Mucosa of descending colon (tissue), 3 donors: Measurements from ENCODE around the gene FAM180A. TPM values are rescaled to one million over a fixed set of nuclear protein-coding genes. Genes with fewer than 3 reads are reported as not detected.

Source experiments
- ATAC-seq: fragments of 200-7000 bp; cut with Tn5 transposase; one replicate; pipeline ENCODE4 v1.9.1; 2020; ENCODE audit warnings: mild to moderate bottlenecking, moderate library complexity
- DNase-seq, 3 donors: peaks; one replicate each; pipeline ENCODE4 v3.0.0-alpha.2; 2020
- H3K36me3 ChIP-seq: fragments of 200-600 bp; one replicate; pipeline ENCODE4 v1.8.0; 2021; ENCODE audit warnings: low read depth, mild to moderate bottlenecking
- H3K4me1 ChIP-seq: fragments of 200-600 bp; one replicate; pipeline ENCODE4 v1.8.0; 2021; ENCODE audit warnings: low read depth, mild to moderate bottlenecking
- H3K4me3 ChIP-seq: fragments of 200-600 bp; one replicate; pipeline ENCODE4 v1.8.0; 2021; ENCODE audit warnings: mild to moderate bottlenecking
- H3K9me3 ChIP-seq: fragments of 200-600 bp; one replicate; pipeline ENCODE4 v1.8.0; 2021; ENCODE audit warnings: mild to moderate bottlenecking
- intact Hi-C, 2 donors: fragments of 100-400 bp; cut with DNase I in 1 of 2; cut with micrococcal nuclease in 1 of 2; formaldehyde crosslinking; loops; one replicate each; pipeline versions ENCODE4 v1.11.0 to v1.11.1; 2022; cut with DNase I, micrococcal nuclease
- total RNA-seq, 3 donors: library from RNA; stranded (reverse); fragmentation: NEBNext Ultra II Directional in 2 of 3; extraction: Animal tissue kit (Norgen Biotek cat#: 25700) in 2 of 3; gene quantifications; one replicate each; pipeline versions ENCODE4 v1.2.1 to v1.2.4, GENCODE V29; 2021 to 2023
- TF ChIP-seq, protein P1 (sequence below): fragments of 200-600 bp; IDR thresholded peaks from one replicate; pipeline ENCODE4 v1.8.0; 2022; ENCODE audit warnings: antibody characterized with exemption, mild to moderate bottlenecking
- donor health status: DM: no; HTN: no; CAD: no; lungs with moderate emphysema.
- donor health status: DM: no; HTN: no; CAD: no.
- donor health status: DM: no; HTN: yes; CAD: no.

FAM180A gene
- total RNA-seq, 3 donors from 2014 or later: 0.26 to 3.5 (median 1.3) TPM

DNA sequence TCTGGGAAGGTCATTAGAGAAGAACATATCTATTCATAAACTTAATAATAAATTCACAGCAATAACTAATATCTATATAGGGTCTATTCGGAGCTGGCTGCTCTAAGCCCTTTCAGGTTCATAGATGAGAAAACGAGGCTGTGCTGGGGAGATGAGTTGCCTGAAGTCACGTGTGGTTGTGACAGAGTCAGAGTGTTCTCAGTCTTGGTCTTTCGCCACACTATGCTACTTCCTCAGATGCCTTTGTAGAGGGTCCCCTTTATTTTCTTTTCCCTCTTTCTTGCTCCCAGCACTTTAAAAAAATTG is 43.7 kb upstream of the FAM180A start:
- TF ChIP-seq, protein P1, sequence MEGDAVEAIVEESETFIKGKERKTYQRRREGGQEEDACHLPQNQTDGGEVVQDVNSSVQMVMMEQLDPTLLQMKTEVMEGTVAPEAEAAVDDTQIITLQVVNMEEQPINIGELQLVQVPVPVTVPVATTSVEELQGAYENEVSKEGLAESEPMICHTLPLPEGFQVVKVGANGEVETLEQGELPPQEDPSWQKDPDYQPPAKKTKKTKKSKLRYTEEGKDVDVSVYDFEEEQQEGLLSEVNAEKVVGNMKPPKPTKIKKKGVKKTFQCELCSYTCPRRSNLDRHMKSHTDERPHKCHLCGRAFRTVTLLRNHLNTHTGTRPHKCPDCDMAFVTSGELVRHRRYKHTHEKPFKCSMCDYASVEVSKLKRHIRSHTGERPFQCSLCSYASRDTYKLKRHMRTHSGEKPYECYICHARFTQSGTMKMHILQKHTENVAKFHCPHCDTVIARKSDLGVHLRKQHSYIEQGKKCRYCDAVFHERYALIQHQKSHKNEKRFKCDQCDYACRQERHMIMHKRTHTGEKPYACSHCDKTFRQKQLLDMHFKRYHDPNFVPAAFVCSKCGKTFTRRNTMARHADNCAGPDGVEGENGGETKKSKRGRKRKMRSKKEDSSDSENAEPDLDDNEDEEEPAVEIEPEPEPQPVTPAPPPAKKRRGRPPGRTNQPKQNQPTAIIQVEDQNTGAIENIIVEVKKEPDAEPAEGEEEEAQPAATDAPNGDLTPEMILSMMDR: no peak
- H3K4me1 ChIP-seq: no peaks in the 10 kb centered on the region
- ATAC-seq: no peak
- DNase-seq: no peak
- no peaks in the 10 kb centered on the region for H3K36me3 ChIP-seq
- intact Hi-C loops: no loop called here
- no peak overlapping the region for H3K4me3 ChIP-seq
- H3K9me3 ChIP-seq: no peaks in the 10 kb centered on the region

DNA sequence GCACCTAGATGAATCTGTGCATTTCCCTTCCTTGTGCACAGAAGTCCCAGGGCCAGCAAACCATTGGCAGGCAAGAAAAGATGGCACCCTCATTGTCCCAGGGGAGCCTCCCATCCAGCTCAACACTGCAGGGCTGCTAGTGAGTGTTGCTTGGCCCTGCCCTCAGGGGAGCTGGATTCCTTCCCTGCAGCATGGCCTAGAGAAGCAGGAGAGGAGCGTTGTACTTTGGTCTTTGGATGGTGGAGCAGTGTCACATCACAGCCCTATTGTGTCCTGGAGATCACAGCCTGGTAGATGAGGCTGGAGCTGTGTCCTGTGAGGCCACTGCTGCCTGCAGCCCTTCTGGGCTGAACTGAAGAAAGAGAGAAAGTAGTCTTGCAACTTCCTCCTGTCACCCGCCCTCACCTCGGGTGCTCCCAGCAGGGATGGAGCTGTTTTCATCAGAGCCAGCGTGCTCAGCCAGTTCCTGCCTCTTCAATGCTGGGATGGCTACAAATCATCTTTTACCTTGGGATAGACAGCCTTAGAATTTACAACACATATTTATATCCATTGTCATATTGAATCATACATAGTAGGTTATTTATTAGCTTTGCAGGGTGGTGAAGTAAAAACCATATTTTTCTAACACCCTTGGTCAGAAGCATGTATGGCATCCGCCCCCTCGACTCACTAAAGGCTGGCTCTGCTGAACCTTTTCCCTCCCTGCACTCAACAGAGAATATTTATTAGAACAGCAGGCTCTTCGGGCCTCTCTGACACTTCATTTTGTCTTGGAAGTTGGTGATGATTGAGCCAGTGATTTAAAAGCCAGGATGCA is 43.1 kb upstream of the FAM180A start:
- no peaks in the 10 kb centered on the region for H3K4me1 ChIP-seq
- no peaks in the 10 kb centered on the region for H3K36me3 ChIP-seq
- H3K4me3 ChIP-seq: no peak overlapping the region
- ATAC-seq (no peak), DNase-seq (no peak)
- intact Hi-C loops: no loop called here
- TF ChIP-seq, protein P1: no peak
- H3K9me3 ChIP-seq: no peaks in the 10 kb centered on the region

DNA sequence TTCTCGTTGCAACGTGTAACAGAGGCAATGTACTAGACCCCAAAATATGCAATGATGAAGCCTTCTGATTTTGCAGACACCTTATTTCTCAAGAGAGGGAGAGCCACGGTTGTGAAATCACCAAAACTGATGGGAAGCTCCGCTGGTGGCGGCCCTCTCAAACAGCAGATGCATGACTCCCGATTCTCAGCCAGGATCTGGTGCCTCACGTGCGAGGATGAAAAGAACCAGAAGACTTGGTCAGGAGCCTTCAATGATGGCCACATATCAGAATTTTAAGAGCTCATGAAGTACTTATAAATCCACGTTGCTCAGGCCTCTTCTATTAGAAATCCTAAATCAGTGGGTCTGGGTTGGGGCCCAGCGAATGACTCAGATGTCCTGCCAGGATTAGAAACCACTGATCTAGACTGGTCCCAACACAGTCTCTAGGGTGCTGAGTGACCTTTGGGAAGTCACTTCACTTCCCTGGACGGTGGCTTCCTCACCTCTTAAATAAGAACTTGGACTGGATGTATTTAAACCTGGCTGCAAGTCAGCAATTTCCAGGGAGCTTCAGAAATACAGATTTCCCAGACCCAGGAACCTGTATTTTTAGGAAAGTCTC is 41.9 kb upstream of the FAM180A start:
- no peaks in the 10 kb centered on the region for H3K4me1 ChIP-seq
- no peak overlapping the region for H3K4me3 ChIP-seq
- TF ChIP-seq, protein P1: no peak
- H3K9me3 ChIP-seq: no peaks in the 10 kb centered on the region
- intact Hi-C loops: no loop called here
- DNase-seq (no peak), ATAC-seq (no peak)
- no peaks in the 10 kb centered on the region for H3K36me3 ChIP-seq

DNA sequence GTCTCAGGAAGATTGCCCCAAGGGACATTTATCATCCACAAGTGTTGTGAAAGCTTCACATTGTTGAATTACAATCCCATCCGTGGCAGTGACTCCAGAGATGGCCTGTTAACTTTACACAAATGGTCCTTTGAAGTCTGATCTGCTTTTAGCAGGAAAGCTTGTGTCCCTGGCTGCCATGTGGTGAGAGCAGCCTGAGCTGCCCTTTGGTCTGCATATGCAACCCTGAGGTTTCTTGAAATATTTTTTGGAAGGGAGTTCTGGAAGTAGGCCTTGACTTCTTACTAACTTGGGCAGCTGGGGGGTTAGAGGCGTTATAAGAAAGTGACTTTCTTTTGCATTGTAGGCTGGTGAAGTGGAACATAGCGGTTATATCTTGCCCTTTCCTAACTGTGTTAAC is 41.3 kb upstream of the FAM180A start:
- Histone ChIP-seq H3K36me3 (no peaks in the 10 kb centered on the region), H3K4me1 (no peaks in the 10 kb centered on the region), H3K9me3 (no peaks in the 10 kb centered on the region), H3K4me3 (no peak overlapping the region)
- intact Hi-C loops: no loop called here
- DNase-seq (no peak), ATAC-seq (no peak)
- TF ChIP-seq, protein P1: no peak

DNA sequence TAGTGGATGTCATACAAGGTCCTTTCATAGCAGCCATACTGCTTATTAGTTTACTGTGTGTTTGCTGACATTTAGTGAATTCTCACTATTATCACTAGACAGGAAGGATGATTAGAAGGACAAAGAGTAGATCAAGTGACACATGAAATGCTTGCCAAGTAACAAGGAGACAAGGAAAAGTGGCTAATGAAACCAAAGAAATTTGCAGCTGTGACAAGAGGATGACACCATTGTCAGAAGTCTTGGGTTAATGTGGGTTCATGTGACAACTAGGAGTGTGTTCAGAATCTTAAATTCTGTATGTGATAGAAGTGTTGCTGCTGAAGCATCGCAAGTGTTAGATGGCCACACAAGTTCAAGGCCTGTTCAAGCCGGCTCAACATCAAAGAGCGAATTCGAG is 40.8 kb upstream of the FAM180A start:
- no peak overlapping the region for H3K4me3 ChIP-seq
- TF ChIP-seq, protein P1: no peak
- no peaks in the 10 kb centered on the region for H3K4me1 ChIP-seq
- H3K9me3 ChIP-seq: no peaks in the 10 kb centered on the region
- H3K36me3 ChIP-seq: no peaks in the 10 kb centered on the region
- no peak for ATAC-seq
- no peak for DNase-seq
- intact Hi-C loops: no loop called here
